ENCODE results near the gene PTGR1.

DNA sequence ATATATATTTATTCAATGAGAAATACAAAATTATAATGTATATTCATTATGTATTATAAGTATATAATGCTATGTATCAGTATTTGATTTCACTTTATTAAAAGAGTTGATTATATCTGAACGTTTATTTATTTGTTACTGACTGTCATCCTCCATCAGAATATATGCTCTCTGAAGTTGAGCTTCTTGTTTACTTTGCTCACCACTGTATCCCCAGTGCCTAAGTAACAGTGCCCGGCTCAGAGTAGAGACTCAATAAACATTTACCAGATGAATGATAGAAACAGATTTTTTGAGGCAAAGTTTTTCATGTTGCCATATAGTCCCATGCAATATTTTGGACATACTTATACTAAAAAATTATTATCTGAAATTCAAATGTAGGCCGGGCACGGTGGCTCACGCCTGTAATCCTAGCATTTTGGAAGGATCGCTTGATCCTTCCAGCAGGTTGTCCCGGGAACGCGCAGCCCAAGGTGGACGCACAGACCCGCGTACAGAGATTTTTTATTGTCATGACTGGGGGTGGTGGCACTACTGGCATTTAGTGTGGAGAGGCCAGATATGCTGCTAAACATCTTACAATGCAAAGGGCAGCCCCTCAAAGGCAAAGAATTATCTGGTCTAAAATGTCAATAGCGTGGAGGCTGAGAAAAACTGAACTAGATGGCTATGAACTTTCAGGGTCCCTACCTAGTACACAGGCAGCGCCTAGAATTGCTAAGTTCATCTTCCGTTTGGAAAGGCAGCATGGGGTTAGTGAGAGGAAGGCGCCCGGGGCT is 30.9 kb upstream of the PTGR1 start:
- TF ChIP-seq, protein P1, sequence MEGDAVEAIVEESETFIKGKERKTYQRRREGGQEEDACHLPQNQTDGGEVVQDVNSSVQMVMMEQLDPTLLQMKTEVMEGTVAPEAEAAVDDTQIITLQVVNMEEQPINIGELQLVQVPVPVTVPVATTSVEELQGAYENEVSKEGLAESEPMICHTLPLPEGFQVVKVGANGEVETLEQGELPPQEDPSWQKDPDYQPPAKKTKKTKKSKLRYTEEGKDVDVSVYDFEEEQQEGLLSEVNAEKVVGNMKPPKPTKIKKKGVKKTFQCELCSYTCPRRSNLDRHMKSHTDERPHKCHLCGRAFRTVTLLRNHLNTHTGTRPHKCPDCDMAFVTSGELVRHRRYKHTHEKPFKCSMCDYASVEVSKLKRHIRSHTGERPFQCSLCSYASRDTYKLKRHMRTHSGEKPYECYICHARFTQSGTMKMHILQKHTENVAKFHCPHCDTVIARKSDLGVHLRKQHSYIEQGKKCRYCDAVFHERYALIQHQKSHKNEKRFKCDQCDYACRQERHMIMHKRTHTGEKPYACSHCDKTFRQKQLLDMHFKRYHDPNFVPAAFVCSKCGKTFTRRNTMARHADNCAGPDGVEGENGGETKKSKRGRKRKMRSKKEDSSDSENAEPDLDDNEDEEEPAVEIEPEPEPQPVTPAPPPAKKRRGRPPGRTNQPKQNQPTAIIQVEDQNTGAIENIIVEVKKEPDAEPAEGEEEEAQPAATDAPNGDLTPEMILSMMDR (IDR thresholded peaks at IDR 0.05; ENCODE audit: low read depth, low read length): no peak
- no peak for TF ChIP-seq EZH2phosphoT487 (IDR thresholded peaks at IDR 0.05; ENCODE audit: low read depth)

Measured in OCI-LY3 (cell line).